ENCODE results near the gene GYG1. TPM values are rescaled to one million over a fixed set of nuclear protein-coding genes. Genes with fewer than 3 reads are reported as not detected.

GYG1 gene
- total and polyA plus RNA-seq, 4 donors, result 9.2 to 16.7 (median 13.4) TPM

- no peak for TF ChIP-seq MAX (IDR thresholded peaks at IDR 0.05)
- no peak for TF ChIP-seq JUND (IDR thresholded peaks at IDR 0.05)
- no peak for TF ChIP-seq GABPA (IDR thresholded peaks at IDR 0.05 in 1 of 2, conservative IDR thresholded peaks at IDR 0.05 in 1 of 2)
- TF ChIP-seq RAD21 (IDR thresholded peaks at IDR 0.05), result no peak
- TF ChIP-seq TAF1 (conservative IDR thresholded peaks at IDR 0.05), result no peak
- TF ChIP-seq ZBTB33 (IDR thresholded peaks at IDR 0.05), result no peak
- TF ChIP-seq NR2F2 (IDR thresholded peaks at IDR 0.05), result no peak
- Histone ChIP-seq H3K27ac (ENCODE audit: low read depth in 1 of 2, low read length in 2 of 2) (no peak overlapping the region), H3K4me3 (ENCODE audit: low read depth in 1 of 3, low read length in 3 of 3) (no peak overlapping the region), H3K36me3 (ENCODE audit: control insufficient read depth in 4 of 4, insufficient read depth in 3 of 4, low read depth in 1 of 4, low read length in 3 of 4) (no peaks in the 10 kb centered on the region), H3K9ac (ENCODE audit: low read depth in 1 of 2, low read length in 2 of 2) (no peak overlapping the region), H3K9me3 (ENCODE audit: control insufficient read depth in 4 of 4, low read length in 3 of 4) (no peaks in the 10 kb centered on the region), H3K27me3 (ENCODE audit: control insufficient read depth in 4 of 4, insufficient read depth in 4 of 4, low read length in 3 of 4) (no peaks in the 10 kb centered on the region), H3K4me1 (ENCODE audit: control insufficient read depth in 4 of 4, insufficient read depth in 4 of 4, low read length in 3 of 4) (no peaks in the 10 kb centered on the region)
- WGBS, result 88% methylated on average over 1 of the region's 1 CpG
- no peak for DNase-seq (ENCODE audit: low spot score)
Measured at GRCh38 chr3:148968321-148968720, 23.0 kb upstream of the GYG1 start.

- TF ChIP-seq REST (IDR thresholded peaks at IDR 0.05) (no peak), ZBTB33 (IDR thresholded peaks at IDR 0.05) (no peak), EGR1 (IDR thresholded peaks at IDR 0.05; ENCODE audit: low read depth in 2 of 2) (no peak), FOXA2 (IDR thresholded peaks at IDR 0.05) (no peak), ATF3 (IDR thresholded peaks at IDR 0.05) (no peak), HNF4A (conservative IDR thresholded peaks at IDR 0.05) (no peak), JUND (IDR thresholded peaks at IDR 0.05) (no peak), RXRA (IDR thresholded peaks at IDR 0.05) (no peak), RAD21 (IDR thresholded peaks at IDR 0.05) (no peak), TAF1 (conservative IDR thresholded peaks at IDR 0.05) (no peak), MAX (IDR thresholded peaks at IDR 0.05) (no peak)
- no peaks in the 10 kb centered on the region for H3K9me3 ChIP-seq (ENCODE audit: control insufficient read depth in 4 of 4, low read length in 3 of 4)
- WGBS, result 94% methylated on average over 7 of the region's 7 CpGs
- no peak overlapping the region for H3K4me3 ChIP-seq (ENCODE audit: low read depth in 1 of 3, low read length in 3 of 3)
- no peak for DNase-seq (ENCODE audit: low spot score)
- H3K4me1 ChIP-seq (ENCODE audit: control insufficient read depth in 4 of 4, insufficient read depth in 4 of 4, low read length in 3 of 4), result peaks cover 0 to under 1% (median 0%) of the 10 kb centered on the region in 4 donors
- H3K27ac ChIP-seq (ENCODE audit: low read depth in 1 of 2, low read length in 2 of 2), result no peak overlapping the region
- no peaks in the 10 kb centered on the region for H3K27me3 ChIP-seq (ENCODE audit: control insufficient read depth in 4 of 4, insufficient read depth in 4 of 4, low read length in 3 of 4)
- no peaks in the 10 kb centered on the region for H3K36me3 ChIP-seq (ENCODE audit: control insufficient read depth in 4 of 4, insufficient read depth in 3 of 4, low read depth in 1 of 4, low read length in 3 of 4)
- H3K9ac ChIP-seq (ENCODE audit: low read depth in 1 of 2, low read length in 2 of 2), result no peak overlapping the region
Measured at GRCh38 chr3:148970271-148970670, 21.1 kb upstream of the GYG1 start.

Data from liver (tissue), 9 donors.